Measurements from ENCODE around the gene CNP.

CNP gene

GRCh38 chr17:41942626-41943373 lies 23.8 kb upstream of the CNP start:
- no peak for DNase-seq

GRCh38 chr17:41943492-41943891 lies 23.1 kb upstream of the CNP start:
- no peak for DNase-seq

- DNase-seq, result no peak
Measured at GRCh38 chr17:41944943-41945342, 21.7 kb upstream of the CNP start.

GRCh38 chr17:41948762-41949460 lies 17.7 kb upstream of the CNP start:
- DNase-seq, result no peak

GRCh38 chr17:41956522-41956921 lies 10.1 kb upstream of the CNP start:
- DNase-seq, result no peak

- no peak for DNase-seq
Measured at GRCh38 chr17:41957031-41957868, 9.3 kb upstream of the CNP start.

GRCh38 chr17:41957869-41958439 lies 8.6 kb upstream of the CNP start:
- no peak for DNase-seq

- no peak for DNase-seq
Measured at GRCh38 chr17:41959030-41959335, 7.6 kb upstream of the CNP start.

GRCh38 chr17:41959336-41960095 lies 7.1 kb upstream of the CNP start:
- DNase-seq, result peak; percentile 42

- DNase-seq, result no peak
Measured at GRCh38 chr17:41962111-41962510, 4.5 kb upstream of the CNP start.

- peak; percentile 83 for DNase-seq
Measured at GRCh38 chr17:41962768-41963434, 3.7 kb upstream of the CNP start.

GRCh38 chr17:41965694-41966462 lies 717 bp upstream of the CNP start:
- peak; percentile 50 for DNase-seq

GRCh38 chr17:41967141-41967920 lies 736 bp downstream of the CNP start:
- peak; percentile 42 for DNase-seq

GRCh38 chr17:41967921-41968578 lies 1.5 kb downstream of the CNP start:
- DNase-seq, result no peak

GRCh38 chr17:41968676-41969075 lies 2.1 kb downstream of the CNP start:
- DNase-seq, result no peak

GRCh38 chr17:41970901-41971331 lies 4.3 kb downstream of the CNP start:
- no peak for DNase-seq

- no peak for DNase-seq
Measured at GRCh38 chr17:41971721-41972523, 5.3 kb downstream of the CNP start.

GRCh38 chr17:41972571-41973407 lies 6.2 kb downstream of the CNP start:
- no peak for DNase-seq

Measured in left hindlimb (tissue), 1 donor.